DMS153 treated with DMSO at 0.1 percent for 48 hours (cell line): ENCODE results near the gene CBR4.

Source experiments
- DNase-seq: peaks from one replicate; lab custom pipeline; 2025; ENCODE audit not compliant: unreplicated experiment; lab: John Stamatoyannopoulos, UW

CBR4 gene

GRCh38 chr4:169010125-169011023, at the start of gene CBR4:
TSS of gene CBR4 (minus strand) at chr4:169010255. CDS start at chr4:169010089, 166 bp downstream.
- DNase-seq = peak; percentile 98

GRCh38 chr4:169059306-169060211, 49.5 kb upstream of the CBR4 start:
- no peak for DNase-seq

- no peak for DNase-seq
Observed at GRCh38 chr4:169058312-169058711, 48.3 kb upstream of the CBR4 start.

GRCh38 chr4:169054879-169055278, 44.8 kb upstream of the CBR4 start:
- DNase-seq = no peak

- DNase-seq = no peak
Observed at GRCh38 chr4:169052594-169052945, 42.5 kb upstream of the CBR4 start.

- DNase-seq = no peak
Observed at GRCh38 chr4:169051761-169052593, 41.9 kb upstream of the CBR4 start.

GRCh38 chr4:169050881-169051760, 41.1 kb upstream of the CBR4 start:
- DNase-seq = no peak

- DNase-seq = no peak
Observed at GRCh38 chr4:169050284-169050683, 40.2 kb upstream of the CBR4 start.

GRCh38 chr4:169048868-169049414, 38.9 kb upstream of the CBR4 start:
- DNase-seq = no peak

GRCh38 chr4:169047956-169048355, 37.9 kb upstream of the CBR4 start:
- no peak for DNase-seq

GRCh38 chr4:169045862-169046584, 36.0 kb upstream of the CBR4 start:
- DNase-seq = no peak

- DNase-seq = no peak
Observed at GRCh38 chr4:169044714-169045447, 34.8 kb upstream of the CBR4 start.

GRCh38 chr4:169042608-169043007, 32.6 kb upstream of the CBR4 start:
- DNase-seq = no peak

- no peak for DNase-seq
Observed at GRCh38 chr4:169040559-169041261, 30.7 kb upstream of the CBR4 start.

GRCh38 chr4:169039251-169039954, 29.3 kb upstream of the CBR4 start:
- no peak for DNase-seq

GRCh38 chr4:169037506-169037905, 27.5 kb upstream of the CBR4 start:
- DNase-seq = no peak
